Activated naive CD4-positive, alpha-beta T cell treated with anti-CD3 and anti-CD28 coated beads, Interleukin-2, amount 50 U/mL, for 24 hours (primary cell): Measurements from ENCODE around the gene PRL.

Source experiments
- H3K27ac Mint-ChIP-seq: one replicate; pipeline ENCODE4 v1.8.0; 2021; ENCODE audit warnings: mild to moderate bottlenecking, mixed read lengths
- H3K27me3 Mint-ChIP-seq: one replicate; pipeline ENCODE4 v1.8.0; 2021; ENCODE audit warnings: mixed read lengths
- H3K36me3 Mint-ChIP-seq: one replicate; pipeline ENCODE4 v1.8.0; 2021; ENCODE audit warnings: mixed read lengths
- H3K4me1 Mint-ChIP-seq: one replicate; pipeline ENCODE4 v1.8.0; 2021; ENCODE audit warnings: mixed read lengths
- H3K4me3 Mint-ChIP-seq: one replicate; pipeline ENCODE4 v1.8.0; 2021; ENCODE audit warnings: mild to moderate bottlenecking, mixed read lengths
- H3K9me3 Mint-ChIP-seq: one replicate; pipeline ENCODE4 v1.8.0; 2021; ENCODE audit warnings: mixed read lengths

The PRL gene

GRCh38 chr6:22306741-22307466 is 10.1 kb upstream of the PRL start:
- H3K27ac Mint-ChIP-seq: no peak overlapping the region
- no peak overlapping the region for H3K4me3 Mint-ChIP-seq
- no peaks in the 10 kb centered on the region for H3K4me1 Mint-ChIP-seq
- peaks cover 2% of the 10 kb centered on the region for H3K36me3 Mint-ChIP-seq
- H3K27me3 Mint-ChIP-seq: no peaks in the 10 kb centered on the region
- peaks cover 17% of the 10 kb centered on the region for H3K9me3 Mint-ChIP-seq

DNA sequence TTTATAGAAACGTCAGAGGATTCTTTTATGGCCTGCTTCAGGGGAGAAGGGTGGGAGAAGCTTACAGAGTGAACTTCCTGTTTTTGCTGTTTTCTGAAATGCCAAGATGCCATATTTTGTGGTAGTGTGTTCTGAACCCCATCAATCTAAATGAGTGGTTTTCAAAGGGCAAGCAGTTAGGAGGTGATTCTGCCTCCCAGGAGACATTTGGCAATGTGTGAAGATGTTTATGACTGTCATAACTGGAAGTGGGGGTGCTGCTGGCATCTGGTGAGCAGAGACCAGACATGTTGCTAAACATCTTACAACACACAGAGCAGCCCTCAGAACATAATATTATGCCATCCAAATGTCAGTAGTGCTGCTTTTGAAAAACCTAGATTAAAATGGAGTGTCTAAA is 6.0 kb upstream of the PRL start:
- Mint-ChIP-seq H3K4me3 (no peak overlapping the region), H3K27me3 (no peaks in the 10 kb centered on the region), H3K36me3 (no peaks in the 10 kb centered on the region), H3K9me3 (no peaks in the 10 kb centered on the region), H3K4me1 (no peaks in the 10 kb centered on the region), H3K27ac (no peak overlapping the region)

DNA sequence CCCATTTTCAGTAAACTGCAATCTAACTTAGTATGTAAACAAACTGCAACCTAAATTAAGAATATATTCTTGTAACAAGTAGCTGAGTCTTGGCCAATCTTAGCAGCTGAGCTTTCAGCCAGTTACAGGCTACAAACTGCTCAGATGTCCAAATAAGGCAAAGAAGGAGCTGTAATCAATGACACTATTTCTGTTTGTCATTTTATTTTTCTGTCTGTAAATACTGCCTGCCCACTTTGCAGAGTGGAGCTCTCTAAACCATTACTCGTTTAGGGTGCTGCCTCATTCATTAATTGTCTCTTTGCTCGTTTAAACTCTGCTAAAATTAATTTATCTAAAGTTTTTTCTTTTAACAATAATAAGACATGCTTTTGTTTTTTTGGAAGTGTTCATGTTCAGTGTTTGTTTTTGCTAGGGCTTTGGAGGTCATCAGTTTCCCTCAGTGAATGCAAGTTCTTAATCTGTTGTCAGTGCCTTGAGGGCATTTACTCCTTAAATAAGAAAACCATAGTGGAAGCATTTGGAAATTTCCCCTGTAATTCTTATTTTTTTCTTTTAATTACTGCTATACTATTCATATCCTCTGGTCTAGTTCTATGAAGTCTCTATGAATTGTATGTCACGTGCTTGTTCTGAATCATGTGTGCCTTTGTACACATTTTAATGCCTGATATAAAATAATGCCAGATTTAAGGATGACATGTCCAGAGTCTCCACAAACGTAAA is 3.6 kb upstream of the PRL start:
- H3K4me3 Mint-ChIP-seq: no peak overlapping the region
- H3K27me3 Mint-ChIP-seq: no peaks in the 10 kb centered on the region
- H3K36me3 Mint-ChIP-seq: no peaks in the 10 kb centered on the region
- no peak overlapping the region for H3K27ac Mint-ChIP-seq
- no peaks in the 10 kb centered on the region for H3K9me3 Mint-ChIP-seq
- no peaks in the 10 kb centered on the region for H3K4me1 Mint-ChIP-seq

GRCh38 chr6:22298475-22298890 is 1.6 kb upstream of the PRL start:
- Mint-ChIP-seq H3K4me3 (no peak overlapping the region), H3K27me3 (no peaks in the 10 kb centered on the region), H3K4me1 (no peaks in the 10 kb centered on the region), H3K27ac (no peak overlapping the region), H3K36me3 (no peaks in the 10 kb centered on the region), H3K9me3 (no peaks in the 10 kb centered on the region)

DNA sequence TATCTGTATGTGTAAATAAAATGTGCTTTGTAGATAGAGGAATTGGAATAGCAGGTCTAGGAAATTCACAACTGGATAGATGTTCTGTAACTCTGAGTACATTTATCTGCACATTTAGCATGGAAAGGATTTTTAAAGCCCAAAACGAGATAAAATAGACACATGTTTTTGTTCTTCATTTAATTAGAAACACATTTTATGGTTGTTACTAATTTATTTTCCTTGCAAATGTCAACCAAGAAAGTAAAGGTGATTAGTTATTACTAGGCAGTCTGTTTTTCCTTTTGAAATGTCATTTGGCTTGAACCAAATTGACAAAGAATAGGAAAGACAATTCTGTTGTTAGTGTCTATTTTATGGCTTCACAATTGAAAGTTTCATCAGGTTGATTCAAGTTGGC is 769 bp downstream of the PRL start:
- Mint-ChIP-seq H3K4me1 (no peaks in the 10 kb centered on the region), H3K27ac (no peak overlapping the region), H3K36me3 (no peaks in the 10 kb centered on the region), H3K9me3 (peaks cover 3% of the 10 kb centered on the region), H3K27me3 (no peaks in the 10 kb centered on the region), H3K4me3 (no peak overlapping the region)

DNA sequence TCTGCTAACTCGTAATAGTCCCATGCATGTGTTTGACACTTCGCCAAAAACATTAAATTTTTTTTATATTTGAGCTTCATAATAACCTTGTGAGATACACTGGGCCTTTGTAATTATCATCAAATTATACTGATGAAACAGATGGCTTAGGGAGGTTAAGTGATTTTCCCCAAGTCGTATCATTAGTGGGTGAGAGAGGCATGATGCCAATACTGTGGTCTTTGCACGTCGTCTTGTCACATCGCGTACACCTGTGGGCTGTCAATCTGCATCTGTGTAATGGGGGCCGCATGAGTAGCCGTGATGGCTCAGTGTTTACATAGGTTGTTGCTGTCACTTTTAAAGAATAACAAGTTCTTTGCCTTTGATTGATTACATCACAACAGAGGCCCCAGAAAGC is 1.7 kb downstream of the PRL start:
- Mint-ChIP-seq H3K4me1 (no peaks in the 10 kb centered on the region), H3K9me3 (peaks cover 3% of the 10 kb centered on the region), H3K27ac (no peak overlapping the region), H3K36me3 (no peaks in the 10 kb centered on the region), H3K27me3 (no peaks in the 10 kb centered on the region), H3K4me3 (no peak overlapping the region)

- no peaks in the 10 kb centered on the region for H3K36me3 Mint-ChIP-seq
- peaks cover 3% of the 10 kb centered on the region for H3K9me3 Mint-ChIP-seq
- no peaks in the 10 kb centered on the region for H3K27me3 Mint-ChIP-seq
- H3K4me3 Mint-ChIP-seq: no peak overlapping the region
- H3K4me1 Mint-ChIP-seq: no peaks in the 10 kb centered on the region
- H3K27ac Mint-ChIP-seq: no peak overlapping the region
These were observed 2.5 kb downstream of the PRL start for GRCh38 chr6:22294301-22294700.

DNA sequence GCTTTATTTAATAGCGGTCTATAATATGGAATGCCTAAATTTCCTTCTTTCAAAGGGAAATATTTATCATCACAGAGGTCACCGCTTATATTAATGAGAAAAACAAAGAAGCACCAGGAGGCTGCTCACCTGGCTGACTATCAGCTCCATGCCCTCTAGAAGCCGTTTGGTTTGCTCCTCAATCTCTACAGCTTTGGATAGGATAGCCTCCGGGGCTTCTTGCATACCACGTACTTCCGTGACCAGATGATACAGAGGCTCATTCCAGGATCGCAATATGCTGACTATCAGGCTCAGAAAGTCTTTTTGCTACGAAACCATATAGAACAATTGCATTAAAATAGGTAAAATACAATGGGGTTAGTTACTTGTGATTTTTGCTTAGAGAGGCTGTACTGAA is 6.8 kb downstream of the PRL start:
- Mint-ChIP-seq H3K27ac (no peak overlapping the region), H3K27me3 (peaks cover 2% of the 10 kb centered on the region), H3K4me3 (no peak overlapping the region), H3K9me3 (peaks cover 3% of the 10 kb centered on the region), H3K4me1 (no peaks in the 10 kb centered on the region), H3K36me3 (no peaks in the 10 kb centered on the region)

- H3K27me3 Mint-ChIP-seq: peaks cover 2% of the 10 kb centered on the region
- no peak overlapping the region for H3K4me3 Mint-ChIP-seq
- no peaks in the 10 kb centered on the region for H3K36me3 Mint-ChIP-seq
- no peaks in the 10 kb centered on the region for H3K4me1 Mint-ChIP-seq
- H3K9me3 Mint-ChIP-seq: peaks cover 3% of the 10 kb centered on the region
- no peak overlapping the region for H3K27ac Mint-ChIP-seq
These were observed 8.1 kb downstream of the PRL start for GRCh38 chr6:22288721-22289120.

DNA sequence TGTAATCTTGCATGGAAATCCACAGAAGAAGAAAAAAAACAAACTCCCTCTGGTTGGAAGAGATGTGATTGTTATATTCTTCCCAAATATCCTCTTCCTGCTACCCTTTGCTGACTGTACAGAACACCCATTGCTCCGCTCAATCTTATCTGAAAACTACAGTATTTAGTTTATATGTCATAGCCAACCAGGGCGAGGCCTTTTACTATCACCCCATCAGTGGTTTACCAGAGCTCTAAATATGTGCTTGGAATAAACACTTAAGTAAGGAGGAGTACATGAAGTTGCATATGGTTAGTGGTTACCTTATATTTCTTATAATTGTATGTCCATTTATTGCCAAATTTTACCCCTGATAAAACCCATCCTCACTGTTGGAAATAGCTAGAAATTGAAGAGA is 12.2 kb downstream of the PRL start:
- Mint-ChIP-seq H3K36me3 (no peaks in the 10 kb centered on the region), H3K4me1 (no peaks in the 10 kb centered on the region), H3K27me3 (peaks cover 2% of the 10 kb centered on the region), H3K27ac (no peak overlapping the region), H3K4me3 (no peak overlapping the region), H3K9me3 (no peaks in the 10 kb centered on the region)

- no peaks in the 10 kb centered on the region for H3K36me3 Mint-ChIP-seq
- no peak overlapping the region for H3K4me3 Mint-ChIP-seq
- no peaks in the 10 kb centered on the region for H3K4me1 Mint-ChIP-seq
- H3K9me3 Mint-ChIP-seq: no peaks in the 10 kb centered on the region
- peaks cover under 1% of the 10 kb centered on the region for H3K27me3 Mint-ChIP-seq
- no peak overlapping the region for H3K27ac Mint-ChIP-seq
These were observed 15.3 kb downstream of the PRL start for GRCh38 chr6:22281341-22282085.

DNA sequence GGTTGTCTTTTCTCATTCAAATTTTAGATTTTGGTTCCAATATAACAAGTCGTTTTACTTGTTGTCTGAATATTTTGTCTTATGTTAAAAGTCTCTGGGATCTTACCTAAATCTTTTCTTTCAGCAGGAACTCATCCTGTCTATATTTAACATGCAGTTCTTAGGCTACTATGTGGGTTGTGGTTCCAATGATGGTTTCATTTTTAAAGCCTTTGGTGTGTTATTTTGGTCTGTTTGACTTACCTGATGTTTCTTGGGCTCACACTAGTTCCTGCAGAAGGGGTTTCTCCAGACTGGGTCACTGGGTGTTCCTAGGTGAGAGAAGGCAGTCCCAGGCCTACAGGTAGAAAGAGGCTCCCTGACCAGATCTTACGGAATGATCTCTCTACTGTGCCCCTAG is 17.4 kb downstream of the PRL start:
- Mint-ChIP-seq H3K9me3 (peaks cover 6% of the 10 kb centered on the region), H3K36me3 (no peaks in the 10 kb centered on the region), H3K4me3 (no peak overlapping the region)

GRCh38 chr6:22271081-22271480 is 25.8 kb downstream of the PRL start:
- peaks cover 16% of the 10 kb centered on the region for H3K9me3 Mint-ChIP-seq
- H3K4me1 Mint-ChIP-seq: no peaks in the 10 kb centered on the region
- H3K4me3 Mint-ChIP-seq: no peak overlapping the region
- no peak overlapping the region for H3K27ac Mint-ChIP-seq
- H3K27me3 Mint-ChIP-seq: no peaks in the 10 kb centered on the region
- H3K36me3 Mint-ChIP-seq: no peaks in the 10 kb centered on the region

More for the DNA sequence above, 17.4 kb downstream of the PRL start:
- H3K4me1 Mint-ChIP-seq: no peaks in the 10 kb centered on the region
- no peak overlapping the region for H3K27ac Mint-ChIP-seq
- no peaks in the 10 kb centered on the region for H3K27me3 Mint-ChIP-seq

GRCh38 chr6:22263748-22264147 is 33.1 kb downstream of the PRL start:
- Mint-ChIP-seq H3K4me3 (no peak overlapping the region), H3K9me3 (no peaks in the 10 kb centered on the region), H3K36me3 (no peaks in the 10 kb centered on the region), H3K4me1 (no peaks in the 10 kb centered on the region), H3K27ac (no peak overlapping the region), H3K27me3 (no peaks in the 10 kb centered on the region)

DNA sequence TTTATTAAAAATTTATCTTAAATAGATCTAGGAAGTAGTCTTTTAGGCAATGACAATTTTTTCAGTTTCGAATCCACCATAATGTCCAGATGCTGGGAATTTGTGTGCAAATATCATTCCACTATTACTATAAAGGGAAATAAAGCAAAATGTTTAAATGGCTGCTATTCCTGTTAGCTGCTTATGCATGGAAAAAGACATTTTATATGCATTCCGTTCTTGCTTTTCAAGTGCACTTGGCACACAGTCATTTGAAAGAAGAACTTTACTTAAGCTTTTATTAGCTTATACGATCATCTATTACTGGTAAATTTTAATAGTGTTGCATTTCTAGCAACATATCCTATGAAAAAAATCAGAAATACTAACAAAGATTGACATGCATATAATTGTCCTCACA is 42.0 kb downstream of the PRL start:
- Mint-ChIP-seq H3K9me3 (peaks cover 5% of the 10 kb centered on the region), H3K36me3 (no peaks in the 10 kb centered on the region), H3K27ac (no peak overlapping the region)

More for the DNA sequence above, 42.0 kb downstream of the PRL start:
- H3K27me3 Mint-ChIP-seq: no peaks in the 10 kb centered on the region
- no peak overlapping the region for H3K4me3 Mint-ChIP-seq
- no peaks in the 10 kb centered on the region for H3K4me1 Mint-ChIP-seq
